OCI-LY7 (cell line): ENCODE data around the gene RNF130. TPM values are rescaled to one million over a fixed set of nuclear protein-coding genes. Genes with fewer than 3 reads are reported as not detected.
"Not testable (repeated sequence)": the region's sequence is repeated elsewhere in the genome, so short reads cannot be mapped to it uniquely, and the experiment has no call there.

Experiments used
- BruUV-seq: library from RNA; stranded (reverse); fragments of 400-500 nt; replicated peaks from 2 replicates; lab custom pipeline; 2021; lab: Mats Ljungman, UMichigan
- CTCF ChIA-PET: fragments of 300-600 bp; sonication (Branson Sonifier 250); formaldehyde crosslinking; loops from one replicate; lab custom pipeline; 2022; ENCODE audit warnings: antibody characterized with exemption; ENCODE audit not compliant: unreplicated experiment; lab: Charles Lee
- POLR2A ChIA-PET: fragments of 300-600 bp; sonication (Branson Sonifier 250); formaldehyde crosslinking; loops from one replicate; lab custom pipeline; 2022; ENCODE audit warnings: antibody characterized with exemption; lab: Charles Lee
- DNase-seq: peaks from one replicate; pipeline ENCODE4 v3.0.0-alpha.2; 2015; ENCODE audit warnings: low spot score
- H2AFZ ChIP-seq: fragments of 200-600 bp; sonication (generic), shearing (Covaris generic); 2 replicates; pipeline ENCODE4 v1.6.1; 2014; ENCODE audit warnings: mild to moderate bottlenecking, antibody characterized with exemption, low read length, moderate library complexity
- H3K27ac ChIP-seq: fragments of 200-600 bp; sonication (generic); 2 replicates; pipeline ENCODE4 v1.5.1; 2014; ENCODE audit warnings: mixed run types, low read depth, mild to moderate bottlenecking, moderate library complexity, low read length, inconsistent platforms; ENCODE audit not compliant: poor library complexity, severe bottlenecking
- H3K36me3 ChIP-seq: fragments of 200-600 bp; sonication (generic); 2 replicates; pipeline ENCODE4 v1.6.1; 2014; ENCODE audit warnings: mild to moderate bottlenecking, antibody characterized with exemption, low read length, moderate library complexity, mixed read lengths; ENCODE audit not compliant: insufficient read depth
- H3K4me1 ChIP-seq: fragments of 200-600 bp; sonication (generic); 2 replicates; pipeline ENCODE4 v1.5.1; 2014; ENCODE audit warnings: mild to moderate bottlenecking, low read length; ENCODE audit not compliant: insufficient read depth, poor library complexity, severe bottlenecking
- H3K4me2 ChIP-seq: fragments of 200-600 bp; sonication (generic); 2 replicates; pipeline ENCODE4 v1.6.1; 2014; ENCODE audit warnings: mild to moderate bottlenecking, low read length
- H3K4me3 ChIP-seq: fragments of 200-600 bp; sonication (generic); 2 replicates; pipeline ENCODE4 v1.5.1; 2014; ENCODE audit warnings: mild to moderate bottlenecking, low read depth, low read length; ENCODE audit not compliant: poor library complexity, severe bottlenecking
- H3K79me2 ChIP-seq: fragments of 200-600 bp; sonication (generic); 2 replicates; pipeline ENCODE4 v1.6.1; 2016; ENCODE audit warnings: low read depth, mild to moderate bottlenecking, low read length, moderate library complexity, mixed read lengths; ENCODE audit not compliant: insufficient read depth
- H3K9me2 ChIP-seq: fragments of 200-600 bp; sonication (generic); 2 replicates; pipeline ENCODE4 v1.6.1; 2016; ENCODE audit warnings: mild to moderate bottlenecking, low read length, mixed read lengths; ENCODE audit not compliant: insufficient read depth
- H3K9me3 ChIP-seq: fragments of 200-600 bp; sonication (generic); 2 replicates; pipeline ENCODE4 v1.6.1; 2014; ENCODE audit warnings: mild to moderate bottlenecking, mixed run types, low read length, mixed read lengths
- H4K20me1 ChIP-seq: fragments of 200-600 bp; sonication (generic); 2 replicates; pipeline ENCODE4 v1.6.1; 2014; ENCODE audit warnings: mild to moderate bottlenecking, antibody characterized with exemption, low read length, moderate library complexity, mixed read lengths; ENCODE audit not compliant: insufficient read depth
- EZH2phosphoT487 ChIP-seq: fragments of 200-600 bp; sonication (generic); IDR thresholded peaks from 2 replicates; pipeline ENCODE4 v1.6.1; 2018; ENCODE audit warnings: low read depth, borderline replicate concordance, mild to moderate bottlenecking, mixed run types, antibody characterized with exemption, low read length, moderate library complexity, mixed read lengths
- intact Hi-C: fragments of 100-400 bp; cut with micrococcal nuclease; formaldehyde crosslinking; loops from one replicate; pipeline ENCODE4 v1.10.0; 2022; ENCODE audit not compliant: unreplicated experiment
- total RNA-seq, 2 experiments: library from RNA; depleted of rRNA in 1 of 2; stranded (reverse); fragments of >200 nt in 1 of 2; shearing (Covaris generic) in 1 of 2; gene quantifications; 2 replicates each; pipeline ENCODE4 v1.2.3, GENCODE V29; 2014 to 2022
- TF ChIP-seq, protein P1 (sequence below): fragments of 200-600 bp; sonication (generic); conservative IDR thresholded peaks from 2 replicates; pipeline ENCODE4 v1.5.1; 2014; ENCODE audit warnings: mild to moderate bottlenecking, antibody characterized with exemption, low read length, moderate library complexity, mixed read lengths

Gene RNF130
- total RNA-seq, 2 experiments from 2014 or later: 0.16 TPM; not detected in 1

DNA sequence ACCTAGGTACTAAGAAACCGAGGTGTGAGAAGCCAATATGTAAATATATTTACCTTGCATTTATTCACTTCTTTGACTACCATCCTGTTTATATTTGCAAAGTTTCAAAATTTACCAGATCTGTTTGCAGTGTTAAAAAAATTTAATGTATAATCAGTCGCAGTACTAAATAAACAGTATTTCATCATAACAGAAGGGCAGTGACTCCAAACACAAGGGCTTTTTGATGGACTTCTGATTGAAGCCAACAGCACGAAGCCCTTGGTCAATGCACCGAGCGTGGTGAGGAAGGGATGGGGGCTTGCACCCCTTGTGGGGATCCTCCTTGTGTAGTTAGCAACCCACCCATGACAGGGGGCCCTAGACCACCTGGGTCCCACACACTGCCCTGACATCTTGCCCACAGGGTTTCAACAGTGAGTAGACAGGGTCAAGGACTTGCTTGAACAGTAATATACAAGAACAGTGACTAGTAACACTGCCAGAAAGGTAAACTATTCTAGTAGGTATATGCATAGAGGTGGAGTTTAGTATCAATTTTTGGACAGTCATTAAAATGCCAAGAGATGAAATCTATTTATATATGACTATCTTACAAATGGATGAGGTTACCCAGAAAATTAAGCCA lies 111.2 kb downstream of the RNF130 start:
- no peaks in the 10 kb centered on the region for H3K79me2 ChIP-seq
- POLR2A ChIA-PET: interaction anchor here (0.7 kb wide), 1 partner anchor 455 kb away, joined by 4 read pairs; no protein-coding TSS in a partner anchor
- no peak overlapping the region for H3K4me3 ChIP-seq
- H3K9me3 ChIP-seq: no peaks in the 10 kb centered on the region
- H3K4me1 ChIP-seq: peaks cover 10% of the 10 kb centered on the region
- intact Hi-C loops: no loop called here
- CTCF ChIA-PET: no interaction called here
- no peak for DNase-seq
- H3K36me3 ChIP-seq: no peaks in the 10 kb centered on the region
- no peaks in the 10 kb centered on the region for H3K9me2 ChIP-seq
- no peak overlapping the region for H3K4me2 ChIP-seq
- H4K20me1 ChIP-seq: no peaks in the 10 kb centered on the region
- no peak overlapping the region for H2AFZ ChIP-seq
- no peak for TF ChIP-seq EZH2phosphoT487
- TF ChIP-seq, protein P1, sequence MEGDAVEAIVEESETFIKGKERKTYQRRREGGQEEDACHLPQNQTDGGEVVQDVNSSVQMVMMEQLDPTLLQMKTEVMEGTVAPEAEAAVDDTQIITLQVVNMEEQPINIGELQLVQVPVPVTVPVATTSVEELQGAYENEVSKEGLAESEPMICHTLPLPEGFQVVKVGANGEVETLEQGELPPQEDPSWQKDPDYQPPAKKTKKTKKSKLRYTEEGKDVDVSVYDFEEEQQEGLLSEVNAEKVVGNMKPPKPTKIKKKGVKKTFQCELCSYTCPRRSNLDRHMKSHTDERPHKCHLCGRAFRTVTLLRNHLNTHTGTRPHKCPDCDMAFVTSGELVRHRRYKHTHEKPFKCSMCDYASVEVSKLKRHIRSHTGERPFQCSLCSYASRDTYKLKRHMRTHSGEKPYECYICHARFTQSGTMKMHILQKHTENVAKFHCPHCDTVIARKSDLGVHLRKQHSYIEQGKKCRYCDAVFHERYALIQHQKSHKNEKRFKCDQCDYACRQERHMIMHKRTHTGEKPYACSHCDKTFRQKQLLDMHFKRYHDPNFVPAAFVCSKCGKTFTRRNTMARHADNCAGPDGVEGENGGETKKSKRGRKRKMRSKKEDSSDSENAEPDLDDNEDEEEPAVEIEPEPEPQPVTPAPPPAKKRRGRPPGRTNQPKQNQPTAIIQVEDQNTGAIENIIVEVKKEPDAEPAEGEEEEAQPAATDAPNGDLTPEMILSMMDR: no peak
- no peak overlapping the region for H3K27ac ChIP-seq
- no TSS peak for BruUV-seq

DNA sequence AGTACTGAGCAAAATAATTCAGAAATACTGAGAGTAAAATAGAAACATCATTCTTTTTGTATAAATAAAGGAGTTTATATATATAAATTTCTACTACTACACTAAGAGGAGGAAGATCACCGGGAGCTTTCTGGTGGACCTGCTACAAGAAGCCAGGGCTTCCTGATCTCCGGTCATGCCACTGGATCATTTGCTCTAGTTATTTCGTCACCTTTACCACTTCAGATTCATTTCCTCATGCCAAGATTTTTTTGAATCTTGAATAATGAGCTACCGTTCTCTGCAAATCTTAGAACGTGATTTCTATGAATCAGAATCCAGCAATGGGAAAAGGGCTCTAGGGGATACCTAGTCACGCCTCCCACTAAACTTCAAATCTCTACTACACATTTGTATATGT lies 111.9 kb downstream of the RNF130 start:
- no peak overlapping the region for H3K4me3 ChIP-seq
- no peak overlapping the region for H3K4me2 ChIP-seq
- TF ChIP-seq EZH2phosphoT487: no peak
- TF ChIP-seq, protein P1: no peak
- intact Hi-C loops: no loop called here
- ChIA-PET CTCF (no interaction called here), POLR2A (interaction anchor here (0.7 kb wide), 1 partner anchor 454 kb away, joined by 4 read pairs; no protein-coding TSS in a partner anchor)
- H3K27ac ChIP-seq: no peak overlapping the region
- DNase-seq: no peak
- no peaks in the 10 kb centered on the region for H3K79me2 ChIP-seq
- no peaks in the 10 kb centered on the region for H3K9me2 ChIP-seq
- BruUV-seq: no TSS peak
- H3K9me3 ChIP-seq: no peaks in the 10 kb centered on the region
- peaks cover 6% of the 10 kb centered on the region for H3K4me1 ChIP-seq
- no peaks in the 10 kb centered on the region for H3K36me3 ChIP-seq
- H4K20me1 ChIP-seq: no peaks in the 10 kb centered on the region
- no peak overlapping the region for H2AFZ ChIP-seq

DNA sequence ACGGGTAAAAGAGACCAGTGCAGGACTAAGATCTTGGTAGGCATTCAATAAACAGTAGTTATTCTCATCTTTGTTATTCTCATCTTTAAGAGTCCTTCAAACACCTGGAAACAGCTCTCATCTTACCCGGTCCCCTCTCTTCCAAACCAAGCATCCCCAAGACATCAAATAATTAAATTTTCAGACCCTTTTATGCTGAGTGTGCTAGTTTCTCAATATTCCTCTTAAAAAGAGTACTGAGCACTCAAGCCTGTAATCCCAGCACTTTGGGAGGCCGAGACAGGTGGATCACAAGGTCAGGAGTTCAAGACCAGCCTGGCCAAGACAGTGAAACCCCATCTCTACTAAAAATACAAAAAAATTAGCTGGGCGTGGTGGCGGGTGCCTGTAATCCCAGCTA lies 112.4 kb downstream of the RNF130 start:
- H3K27ac ChIP-seq, H3K9me2 ChIP-seq, H3K79me2 ChIP-seq, H3K9me3 ChIP-seq, H3K36me3 ChIP-seq, H3K4me3 ChIP-seq, H4K20me1 ChIP-seq, DNase-seq, H3K4me1 ChIP-seq, H2AFZ ChIP-seq, CTCF ChIA-PET, H3K4me2 ChIP-seq, BruUV-seq, intact Hi-C loops: not testable (repeated sequence)
- POLR2A ChIA-PET: interaction anchor here (0.6 kb wide), 1 partner anchor 32 kb away, joined by 3 read pairs; no protein-coding TSS in a partner anchor
